HG02884 (cell line): Measurements from ENCODE around the gene FLNA.
"Not testable (repeated sequence)": the region's sequence is repeated elsewhere in the genome, so short reads cannot be mapped to it uniquely, and the experiment has no call there.

Source experiments
- ATAC-seq: cut with Tn5 transposase; IDR thresholded peaks from one replicate; pipeline ENCODE4 v1.9.1; 2021; ENCODE audit warnings: mild to moderate bottlenecking, moderate library complexity; ENCODE audit not compliant: unreplicated experiment

FLNA gene

DNA sequence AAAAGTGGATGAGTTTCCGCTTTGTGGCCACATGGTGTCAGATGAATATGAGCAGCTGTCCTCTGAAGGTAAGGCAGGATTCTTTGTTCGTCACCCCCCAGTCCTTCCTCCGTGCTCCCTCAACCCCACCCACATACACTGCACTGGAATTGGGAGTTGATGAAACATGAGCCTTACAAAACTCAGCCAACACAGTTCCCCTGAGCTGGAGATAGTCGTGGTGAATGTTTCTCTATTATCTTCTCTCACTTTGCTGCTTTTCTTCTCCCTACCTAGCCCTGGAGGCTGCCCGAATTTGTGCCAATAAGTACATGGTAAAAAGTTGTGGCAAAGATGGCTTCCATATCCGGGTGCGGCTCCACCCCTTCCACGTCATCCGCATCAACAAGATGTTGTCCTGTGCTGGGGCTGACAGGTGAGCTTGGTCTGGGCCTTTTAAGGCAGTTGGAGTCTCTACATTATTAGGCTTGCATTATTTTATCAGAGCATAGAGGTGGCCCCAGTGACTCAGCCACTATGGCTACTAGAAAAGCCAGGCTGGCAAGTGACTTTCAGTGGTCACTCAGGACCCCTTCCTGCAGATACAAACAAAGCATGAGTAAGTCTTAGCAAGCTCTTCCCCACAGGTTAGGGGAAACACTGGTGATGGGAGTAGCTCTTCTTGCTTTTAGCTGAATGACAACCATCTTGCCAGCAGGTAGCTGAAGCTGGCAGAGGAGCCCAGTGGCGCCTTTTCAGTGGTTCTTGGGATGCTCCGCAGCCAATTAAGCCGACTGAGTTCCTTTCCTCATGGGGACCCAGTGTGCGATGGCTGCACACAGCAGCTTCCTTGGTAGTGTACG, 25.3 kb upstream of the FLNA start:
- ATAC-seq, result no peak

DNA sequence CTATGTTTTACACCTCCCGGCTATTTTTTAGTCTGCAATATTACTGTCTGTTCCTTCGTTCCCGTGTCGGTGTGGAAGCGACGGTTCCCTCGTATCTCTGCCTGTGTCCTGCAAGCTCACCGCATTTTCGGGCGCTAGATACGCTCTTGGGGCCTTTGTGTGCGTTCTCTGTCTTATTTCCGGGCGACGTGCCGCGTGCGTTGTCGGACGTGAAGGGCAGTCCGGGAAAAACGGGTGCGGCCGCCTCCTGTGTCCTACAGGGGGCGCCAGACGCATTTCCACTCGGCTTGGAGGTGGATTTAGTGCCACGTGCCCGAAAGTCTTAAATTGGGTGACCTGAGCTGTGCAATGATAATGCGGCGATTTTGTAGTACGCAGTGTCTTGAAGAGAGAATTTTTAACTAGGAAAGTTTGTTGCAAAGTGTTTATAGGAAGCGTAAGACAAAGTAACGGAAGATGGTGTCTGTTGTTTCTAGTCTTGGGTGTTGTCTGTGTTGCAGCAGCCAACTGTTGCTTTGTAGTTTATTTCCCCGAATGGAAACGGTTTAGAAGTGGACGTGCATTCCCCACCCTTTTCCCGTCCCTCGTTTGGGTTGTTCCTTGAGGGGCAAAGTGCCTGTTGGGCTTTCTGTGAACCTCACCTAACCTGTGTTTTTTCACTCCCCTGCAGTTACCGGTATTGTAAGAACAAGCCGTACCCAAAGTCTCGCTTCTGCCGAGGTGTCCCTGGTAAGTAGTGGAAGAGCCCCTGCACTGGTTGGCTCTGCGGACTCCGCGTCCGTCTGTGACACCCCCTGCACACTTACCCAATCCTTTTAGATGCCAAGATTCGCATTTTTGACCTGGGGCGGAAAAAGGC, 24.5 kb upstream of the FLNA start:
- no peak for ATAC-seq

DNA sequence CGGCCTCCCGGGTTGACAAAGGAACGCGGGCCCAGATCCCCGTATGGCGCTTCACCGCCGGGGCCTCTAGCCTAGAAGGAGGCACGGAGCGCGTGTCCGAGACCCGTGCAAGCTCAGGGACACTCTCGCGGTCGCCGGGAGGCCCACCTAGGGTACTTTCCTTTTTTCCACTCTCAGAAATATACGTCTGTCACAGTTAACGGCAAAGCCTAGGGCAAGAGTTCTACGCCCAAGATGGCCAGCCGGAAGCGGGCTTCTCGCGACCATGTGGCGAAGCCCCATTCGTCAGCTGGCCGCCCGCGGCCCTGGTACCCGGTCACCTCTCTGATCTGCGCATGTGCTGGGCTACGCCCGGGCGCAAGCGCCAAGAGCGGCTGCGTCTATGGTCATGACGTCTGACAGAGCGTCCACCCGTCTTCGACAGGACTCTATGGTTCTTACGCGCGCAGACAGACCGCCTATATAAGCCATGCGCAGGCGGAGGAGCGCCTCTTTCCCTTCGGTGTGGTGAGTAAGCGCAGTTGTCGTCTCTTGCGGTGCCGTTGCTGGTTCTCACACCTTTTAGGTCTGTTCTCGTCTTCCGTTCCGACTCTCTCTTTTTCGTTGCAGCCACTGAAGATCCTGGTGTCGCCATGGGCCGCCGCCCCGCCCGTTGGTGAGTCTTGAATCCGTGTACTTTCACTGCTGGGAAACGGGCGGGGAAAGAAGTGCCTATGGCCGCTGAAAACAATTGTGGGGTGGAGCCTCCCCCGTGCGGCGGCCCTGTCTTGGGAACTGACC, 23.6 kb upstream of the FLNA start, which contains the start of gene RPL10:
TSS of gene RPL10 (plus strand) at position 490 of the 780 bp plus-strand sequence. CDS start at position 633, 143 bp downstream.
- ATAC-seq, result peak; percentile 68

DNA sequence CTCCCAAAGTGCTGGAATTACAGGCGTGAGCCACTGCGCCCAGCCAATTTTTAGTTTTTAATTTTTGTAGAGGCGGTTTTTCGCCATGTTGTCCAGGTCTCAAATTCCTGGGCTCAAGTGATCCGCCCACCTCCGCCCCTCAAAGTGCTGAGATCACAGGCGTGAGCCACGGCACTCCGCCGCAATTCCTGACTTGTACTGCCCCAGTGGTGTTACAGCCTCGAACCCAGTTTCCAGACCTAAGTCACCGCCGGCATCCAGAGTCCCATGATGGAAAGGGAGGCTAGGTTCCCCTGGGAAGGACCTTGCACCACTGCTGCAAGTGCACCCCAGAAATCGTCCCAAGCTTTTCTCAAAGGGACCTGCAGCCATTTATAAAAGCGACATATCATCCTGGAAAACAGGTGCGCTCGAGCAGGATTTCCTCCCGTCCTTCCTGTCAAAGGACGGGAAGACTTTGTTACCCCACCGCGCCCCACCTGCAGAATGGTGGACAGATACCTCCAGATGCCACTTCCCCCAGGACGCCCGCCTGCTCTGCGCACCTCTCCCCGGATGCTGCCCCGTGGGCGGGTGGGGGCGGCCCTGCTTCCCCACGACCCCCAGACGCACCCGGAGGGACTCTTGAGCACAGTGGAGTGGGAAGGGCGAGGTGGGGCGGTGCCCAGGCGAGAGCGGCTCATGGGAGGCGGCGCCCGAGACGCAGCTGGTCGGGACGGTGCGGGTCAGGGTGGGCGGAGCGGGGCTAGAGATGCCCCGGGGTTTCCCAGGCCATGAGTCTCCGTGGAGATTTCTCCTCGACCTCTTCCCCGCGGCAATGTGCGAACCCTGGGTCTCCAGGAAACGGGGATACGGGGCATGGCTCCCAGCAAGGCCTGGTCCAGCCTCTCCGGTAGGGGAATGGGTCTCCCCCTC, 22.8 kb upstream of the FLNA start:
- peak; percentile 44 for ATAC-seq

DNA sequence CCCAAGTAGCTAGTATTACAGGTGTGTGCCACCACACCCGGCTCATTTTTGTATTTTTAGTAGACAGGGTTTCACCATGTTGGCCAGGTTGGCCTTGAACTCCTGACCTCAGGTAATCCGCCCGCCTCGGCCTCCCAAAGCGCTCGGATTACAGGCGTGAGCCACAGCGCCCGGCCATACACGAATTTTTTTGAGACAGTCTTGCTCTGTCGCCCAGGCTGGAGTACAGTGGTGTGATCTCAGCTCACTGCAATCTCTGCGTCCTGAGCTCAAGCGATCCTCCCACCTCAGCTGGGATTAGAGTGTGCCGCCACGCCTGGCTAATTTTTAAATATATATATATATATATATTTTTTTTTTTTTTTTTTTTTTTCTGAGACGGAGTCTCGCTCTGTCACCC, 21.9 kb upstream of the FLNA start:
- ATAC-seq, result not testable (repeated sequence)

DNA sequence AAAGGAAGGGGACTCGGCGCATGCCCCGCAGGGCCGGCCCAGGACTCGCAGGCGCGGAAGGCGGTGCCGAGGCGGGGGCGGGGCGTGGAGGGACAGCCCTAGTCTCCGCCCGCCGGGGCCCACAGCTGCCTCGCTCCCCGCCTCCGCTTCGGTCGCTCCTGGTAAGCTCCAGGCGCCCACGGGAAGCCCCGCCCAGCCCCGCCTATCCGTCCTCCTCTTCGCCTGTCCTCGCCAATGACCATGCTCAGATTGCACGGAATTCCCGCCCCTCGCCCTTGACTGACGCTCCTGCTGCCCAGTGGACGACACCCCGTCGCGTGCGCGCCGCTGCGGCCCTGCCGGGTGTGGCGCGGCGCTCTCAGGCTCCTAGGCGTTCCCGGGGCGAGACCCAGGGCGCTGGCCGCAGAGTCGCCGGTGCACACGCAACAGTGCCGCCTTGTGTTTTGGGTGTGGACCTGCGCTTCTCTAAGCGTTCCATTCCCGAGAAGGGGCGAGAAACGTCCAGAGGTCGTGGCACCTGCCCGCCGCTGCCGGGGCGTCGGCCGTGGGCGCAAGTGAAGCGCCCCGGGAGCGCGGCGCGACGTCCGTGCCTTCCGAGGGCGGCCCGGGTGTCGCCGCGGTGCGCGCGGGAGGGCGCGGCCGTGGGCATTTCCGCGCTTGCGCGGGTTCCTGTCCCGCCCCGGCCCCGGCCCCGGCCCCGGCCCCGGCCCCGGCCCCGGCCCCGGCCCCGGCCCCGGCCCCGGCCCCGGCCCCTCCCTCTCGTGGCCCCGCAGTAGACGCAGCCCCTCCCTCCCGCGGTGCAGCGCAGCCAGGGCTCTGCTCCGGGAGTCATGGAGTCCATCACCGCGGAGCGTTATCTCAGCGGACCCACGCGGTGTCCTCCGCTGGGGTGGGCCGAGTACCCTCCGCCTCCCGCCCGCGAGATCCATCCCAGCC, 15.6 kb upstream of the FLNA start:
- ATAC-seq, result peak; percentile 61

DNA sequence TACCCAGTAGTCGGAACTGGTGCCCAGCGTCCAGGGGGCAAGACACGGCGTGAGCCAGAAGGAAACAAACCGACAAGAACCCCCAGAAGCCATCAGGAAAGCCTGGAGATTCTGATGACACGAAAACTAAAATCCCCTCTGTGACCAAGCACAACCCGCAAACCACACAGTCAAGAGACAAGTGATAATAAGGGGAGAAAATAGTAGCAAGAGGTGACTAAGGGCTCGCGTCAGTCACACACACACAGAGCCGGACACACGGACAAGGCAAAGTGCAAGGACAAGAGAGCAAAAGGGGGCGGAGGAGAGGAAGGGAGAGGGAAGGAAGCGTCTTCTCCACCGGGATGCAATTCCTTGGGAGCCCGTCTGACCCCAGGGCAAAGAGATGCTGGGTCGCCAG, 14.2 kb upstream of the FLNA start:
- ATAC-seq, result not testable (repeated sequence)

DNA sequence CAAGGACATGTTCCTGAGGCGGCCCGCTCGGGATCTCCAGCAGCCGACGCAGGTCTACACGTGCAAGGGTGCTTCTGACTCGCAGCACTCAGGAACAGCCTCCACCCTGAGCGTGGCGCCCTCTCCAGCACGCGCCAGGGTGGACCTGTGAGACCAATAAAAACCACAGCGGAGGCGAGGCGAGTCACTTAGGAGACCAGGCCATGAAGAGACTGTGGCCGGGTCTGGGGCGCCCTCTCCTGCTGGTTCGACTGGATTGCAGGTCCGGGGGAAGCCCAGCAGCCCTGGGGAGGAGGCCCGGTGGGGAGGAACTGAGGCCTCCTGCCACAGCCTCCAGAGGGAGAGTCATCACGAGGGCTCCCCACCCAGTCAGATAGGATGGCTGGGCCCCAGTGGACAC, 13.7 kb upstream of the FLNA start:
- not testable (repeated sequence) for ATAC-seq

DNA sequence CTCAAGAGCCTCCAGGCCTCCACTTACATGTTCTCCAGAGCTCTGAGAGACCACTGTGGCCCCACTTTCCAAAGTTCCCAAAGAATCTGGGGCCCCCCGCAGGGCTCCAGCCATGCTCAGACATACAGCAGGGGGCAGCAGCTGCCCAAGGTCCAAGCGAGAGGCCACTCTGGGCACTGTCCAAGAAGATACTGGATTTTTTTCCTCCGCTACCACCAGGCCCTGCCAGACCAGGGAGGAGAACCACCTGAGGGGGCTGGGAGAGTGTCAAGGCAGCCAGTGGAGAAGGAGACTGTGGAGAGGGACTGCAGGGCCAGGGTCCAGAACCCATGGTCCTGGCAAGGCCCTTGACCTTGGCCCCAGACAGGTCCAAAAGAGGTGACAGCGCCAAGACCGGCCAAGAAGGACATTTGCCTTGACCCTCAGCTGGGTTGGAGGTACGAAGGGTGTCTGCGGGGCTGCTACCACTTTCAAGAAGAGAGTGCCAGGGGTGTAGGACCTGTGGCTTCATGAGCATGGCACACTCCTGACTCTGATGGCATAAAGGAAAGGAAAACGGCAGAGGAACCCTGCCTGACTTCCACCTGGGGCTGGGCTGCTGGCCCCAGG, 10.0 kb upstream of the FLNA start:
- no peak for ATAC-seq

DNA sequence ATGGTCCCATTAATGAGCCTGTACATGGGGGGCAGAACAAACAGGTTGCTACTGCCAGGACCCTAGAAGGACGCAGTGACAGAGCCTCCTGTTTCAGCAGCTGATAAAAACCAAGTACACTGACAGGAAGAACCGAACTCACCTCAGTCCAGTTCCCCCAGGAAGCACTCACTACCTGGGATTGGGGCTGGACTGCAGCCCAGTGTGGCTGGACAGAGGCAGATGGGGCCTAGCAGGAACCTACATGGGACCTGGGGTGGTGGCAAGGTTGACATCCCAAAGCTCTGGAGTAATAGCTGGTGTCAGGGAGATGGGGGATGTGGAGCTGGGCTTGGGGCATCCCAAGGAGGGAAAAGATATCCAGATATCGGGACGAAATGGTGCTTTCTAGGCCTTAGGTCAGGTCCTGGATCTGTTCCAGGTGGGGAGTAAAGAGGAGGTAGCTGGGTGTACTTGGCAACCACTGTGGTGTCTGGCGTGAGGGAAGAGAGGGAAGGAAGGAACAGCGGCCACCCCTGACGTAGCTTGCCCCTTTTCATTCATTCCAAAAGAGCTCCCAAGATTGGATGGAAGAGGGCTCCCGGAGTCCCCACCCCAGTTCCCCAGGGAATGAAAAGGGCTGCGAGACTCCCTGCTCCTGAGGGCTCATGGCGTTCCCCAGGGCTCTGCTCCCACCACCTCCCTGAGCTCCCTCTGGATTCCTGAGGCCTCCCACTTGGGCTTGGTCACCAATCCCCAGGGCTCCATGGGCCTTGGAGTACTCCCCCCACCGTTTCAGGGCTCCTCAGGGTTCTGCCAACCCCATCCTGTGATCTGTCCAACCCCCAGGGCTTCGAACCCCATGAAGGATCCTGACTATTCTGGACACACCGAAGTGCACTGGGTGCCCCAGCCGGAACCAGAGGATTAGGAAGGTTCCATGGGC, 9.2 kb upstream of the FLNA start:
- ATAC-seq, result no peak

DNA sequence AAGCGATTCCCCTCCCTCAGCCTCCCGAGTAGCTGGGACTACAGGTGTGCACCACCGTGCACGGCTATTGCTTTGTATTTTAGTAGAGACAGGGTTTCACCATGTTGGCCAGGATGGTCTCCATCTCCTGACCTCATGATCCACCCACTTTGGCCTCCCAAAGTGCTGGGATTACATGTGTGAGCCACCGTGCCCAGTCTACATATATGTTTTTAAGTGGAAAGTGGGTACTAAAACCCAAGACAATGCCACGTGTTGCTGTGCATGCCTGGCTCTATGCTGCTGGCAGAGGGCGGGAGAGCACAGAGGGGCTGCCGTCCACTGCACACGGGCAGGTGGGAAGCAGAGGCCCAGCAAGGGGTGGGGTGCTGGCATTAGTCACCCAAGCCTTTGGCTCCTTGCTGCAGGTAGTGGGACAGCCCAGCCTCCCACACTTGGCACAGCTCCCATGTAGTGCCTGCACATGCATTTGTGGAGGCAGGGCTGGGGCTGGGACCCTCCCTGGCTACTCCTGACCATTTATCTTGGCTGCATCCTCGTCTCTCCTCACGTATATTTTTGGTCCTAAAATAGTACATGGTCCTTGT, 8.1 kb upstream of the FLNA start:
- ATAC-seq, result no peak

DNA sequence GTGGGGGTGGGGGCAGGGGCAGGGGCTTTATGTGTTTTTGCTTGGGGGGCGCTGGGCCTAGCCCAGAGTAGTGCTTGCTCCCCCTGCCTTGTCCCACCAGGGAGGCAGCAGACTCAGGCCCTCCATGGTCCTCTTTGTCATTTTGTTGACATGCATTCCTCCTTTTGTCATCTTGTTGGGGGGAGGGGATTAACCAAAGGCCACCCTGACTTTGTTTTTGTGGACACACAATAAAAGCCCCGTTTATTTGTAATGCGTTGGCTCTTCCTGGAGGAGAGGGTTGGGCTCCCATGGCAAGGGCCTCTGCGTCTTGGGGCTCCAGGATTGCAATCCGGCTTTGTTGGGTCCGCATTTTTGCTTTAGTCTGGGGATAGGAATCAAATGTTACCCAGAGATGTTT, 6.8 kb upstream of the FLNA start:
- ATAC-seq, result no peak

DNA sequence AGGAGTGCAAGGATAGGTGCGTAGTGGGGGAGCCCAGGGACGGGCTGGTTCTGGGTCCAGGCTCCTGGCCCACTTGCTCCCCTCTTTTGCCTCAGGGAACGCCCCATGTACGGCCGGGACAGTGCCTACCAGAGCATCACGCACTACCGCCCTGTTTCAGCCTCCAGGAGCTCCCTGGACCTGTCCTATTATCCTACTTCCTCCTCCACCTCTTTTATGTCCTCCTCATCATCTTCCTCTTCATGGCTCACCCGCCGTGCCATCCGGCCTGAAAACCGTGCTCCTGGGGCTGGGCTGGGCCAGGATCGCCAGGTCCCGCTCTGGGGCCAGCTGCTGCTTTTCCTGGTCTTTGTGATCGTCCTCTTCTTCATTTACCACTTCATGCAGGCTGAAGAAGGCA, 6.4 kb upstream of the FLNA start:
- ATAC-seq, result no peak

DNA sequence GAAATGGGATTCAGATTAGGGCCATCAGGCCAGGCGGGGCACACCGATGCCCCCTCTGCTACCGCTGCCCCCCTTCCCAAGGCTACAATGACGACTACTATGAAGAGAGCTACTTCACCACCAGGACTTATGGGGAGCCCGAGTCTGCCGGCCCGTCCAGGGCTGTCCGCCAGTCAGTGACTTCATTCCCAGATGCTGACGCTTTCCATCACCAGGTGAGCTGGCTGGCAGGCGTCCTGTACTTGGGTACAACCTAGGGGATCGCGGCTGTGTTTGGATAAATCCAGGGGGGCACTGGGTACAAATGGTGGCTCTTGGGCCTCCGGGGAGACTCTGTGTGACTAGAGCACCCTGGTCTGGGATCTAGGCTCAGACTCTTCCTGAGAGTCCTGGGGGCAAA, 5.7 kb upstream of the FLNA start:
- ATAC-seq, result no peak

DNA sequence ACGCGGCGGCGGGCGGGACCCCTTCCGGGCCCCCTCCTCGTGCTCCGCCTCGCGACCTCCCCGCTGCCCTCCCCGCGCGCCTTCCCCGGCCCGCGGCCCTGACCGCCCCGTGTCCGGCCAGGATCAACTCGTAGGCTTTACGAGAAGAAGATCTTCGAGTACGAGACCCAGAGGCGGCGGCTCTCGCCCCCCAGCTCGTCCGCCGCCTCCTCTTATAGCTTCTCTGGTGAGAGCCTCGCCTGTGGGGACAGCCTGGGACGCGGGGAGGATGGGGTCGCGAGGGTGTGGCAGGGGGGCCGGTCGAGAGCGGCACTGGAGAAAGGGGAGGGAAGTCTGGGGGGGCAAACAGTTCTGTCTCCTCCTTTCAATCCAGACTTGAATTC, 5.1 kb upstream of the FLNA start:
- ATAC-seq, result no peak

DNA sequence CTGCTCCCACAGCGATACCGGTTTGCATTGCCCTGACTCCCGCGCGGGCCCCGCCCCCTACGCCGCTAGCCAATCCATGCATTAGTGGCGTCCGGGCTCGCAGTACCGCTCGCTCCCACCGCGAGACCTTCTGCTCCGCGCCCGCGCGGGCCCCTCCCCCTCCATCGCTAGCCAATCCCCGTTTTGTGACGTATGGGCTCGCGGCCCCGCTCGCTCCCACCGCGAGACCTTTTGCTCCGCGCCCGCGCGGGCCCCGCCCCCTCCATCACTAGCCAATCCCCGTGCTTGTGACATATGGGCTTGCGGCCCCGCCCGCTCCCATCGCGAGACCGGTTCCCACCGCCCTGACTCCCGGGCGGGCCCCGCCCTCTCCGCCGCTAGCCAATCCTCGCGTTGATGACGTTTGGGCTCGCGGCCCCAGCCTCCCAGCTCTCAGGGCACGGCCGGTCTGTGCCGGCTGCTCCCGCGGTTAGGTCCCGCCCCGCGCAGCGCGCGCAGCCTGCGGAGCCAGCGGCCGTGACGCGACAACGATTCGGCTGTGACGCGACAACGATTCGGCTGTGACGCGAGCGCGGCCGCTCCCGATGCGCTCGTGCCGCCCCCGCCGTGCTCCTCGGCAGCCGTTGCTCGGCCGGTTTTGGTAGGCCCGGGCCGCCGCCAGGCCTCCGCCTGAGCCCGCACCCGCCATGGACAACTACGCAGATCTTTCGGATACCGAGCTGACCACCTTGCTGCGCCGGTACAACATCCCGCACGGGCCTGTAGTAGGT, 4.5 kb upstream of the FLNA start, which contains the start of gene EMD:
TSS of gene EMD (plus strand) at position 497 of the 770 bp plus-strand sequence. CDS start at position 687, 190 bp downstream.
- ATAC-seq, result peak; percentile 74
